Right ventricle myocardium inferior (tissue), 1 donor: ENCODE results near the gene ANK3. TPM values are rescaled to one million over a fixed set of nuclear protein-coding genes. Genes with fewer than 3 reads are reported as not detected.

Experiments
- ATAC-seq: fragments of 200-7000 bp; cut with Tn5 transposase; one replicate; pipeline ENCODE4 v1.9.1; 2020; ENCODE audit warnings: mild to moderate bottlenecking, moderate library complexity
- DNase-seq: peaks from one replicate; pipeline ENCODE4 v3.0.0; 2021; ENCODE audit errors: missing footprints
- intact Hi-C: fragments of 100-400 bp; cut with DNase I; formaldehyde crosslinking; loops from one replicate; pipeline ENCODE4 v1.11.0; 2022
- total RNA-seq: library from RNA; stranded (reverse); fragmentation: NEBNext Ultra II Directional; extraction: Animal tissue kit (Norgen Biotek cat#: 25700); gene quantifications from one replicate; pipeline ENCODE4 v1.2.1, GENCODE V29; 2021
- donor health status: DM: no; HTN: yes; CAD: no; lungs with severe emphysema.

The ANK3 gene
- total RNA-seq, 1 donor from 2014 or later, result 216 TPM

DNA sequence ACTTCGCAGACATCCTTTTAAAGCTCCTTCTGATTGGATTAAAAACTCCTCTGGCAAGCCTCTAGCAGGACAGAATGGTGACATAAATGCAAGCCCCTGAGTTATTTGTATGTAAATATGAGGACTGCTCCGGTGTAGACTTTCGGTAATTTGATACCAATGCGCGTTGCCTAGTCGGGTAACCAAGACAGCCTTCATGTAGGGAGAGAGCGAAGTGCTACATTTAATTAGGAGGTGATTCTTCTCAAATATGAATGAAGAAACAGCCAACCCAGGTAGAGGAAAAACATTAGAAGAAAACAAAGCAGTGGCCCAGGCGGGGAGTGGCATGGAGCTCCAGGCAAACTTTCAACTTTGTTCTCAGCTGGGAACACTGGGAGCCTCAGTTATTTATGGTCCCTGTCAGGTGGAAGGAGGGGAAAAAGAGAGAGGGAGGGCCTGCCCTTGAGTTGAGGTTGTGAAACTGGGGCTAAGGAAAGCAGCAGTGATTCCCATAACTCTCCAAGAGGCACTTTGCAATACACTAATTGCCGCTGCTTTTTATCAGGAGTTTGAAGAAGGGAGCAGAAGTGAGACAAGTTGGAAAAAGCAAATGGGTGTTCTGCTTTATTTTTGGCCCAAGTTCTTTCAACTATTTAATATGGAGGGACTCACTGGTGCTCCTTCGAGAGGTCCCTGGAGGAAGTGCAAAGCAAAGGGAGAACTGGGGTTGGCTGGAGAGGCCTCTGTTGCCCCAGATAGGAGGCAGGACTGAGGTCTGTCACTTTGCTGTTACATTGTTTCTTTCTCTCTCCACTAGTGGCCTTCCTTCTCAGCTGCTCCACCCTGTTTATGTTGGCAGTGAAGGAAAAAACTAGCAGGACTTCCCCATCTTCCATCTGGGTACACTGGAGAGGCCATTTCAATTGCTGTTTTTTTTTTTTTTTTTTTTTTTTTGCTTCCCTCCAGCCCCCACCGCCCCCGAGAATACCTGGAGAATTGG is 248.7 kb downstream of the ANK3 start:
- intact Hi-C loops, result no loop called here
- no peak for DNase-seq
- ATAC-seq, result peak; percentile 87

DNA sequence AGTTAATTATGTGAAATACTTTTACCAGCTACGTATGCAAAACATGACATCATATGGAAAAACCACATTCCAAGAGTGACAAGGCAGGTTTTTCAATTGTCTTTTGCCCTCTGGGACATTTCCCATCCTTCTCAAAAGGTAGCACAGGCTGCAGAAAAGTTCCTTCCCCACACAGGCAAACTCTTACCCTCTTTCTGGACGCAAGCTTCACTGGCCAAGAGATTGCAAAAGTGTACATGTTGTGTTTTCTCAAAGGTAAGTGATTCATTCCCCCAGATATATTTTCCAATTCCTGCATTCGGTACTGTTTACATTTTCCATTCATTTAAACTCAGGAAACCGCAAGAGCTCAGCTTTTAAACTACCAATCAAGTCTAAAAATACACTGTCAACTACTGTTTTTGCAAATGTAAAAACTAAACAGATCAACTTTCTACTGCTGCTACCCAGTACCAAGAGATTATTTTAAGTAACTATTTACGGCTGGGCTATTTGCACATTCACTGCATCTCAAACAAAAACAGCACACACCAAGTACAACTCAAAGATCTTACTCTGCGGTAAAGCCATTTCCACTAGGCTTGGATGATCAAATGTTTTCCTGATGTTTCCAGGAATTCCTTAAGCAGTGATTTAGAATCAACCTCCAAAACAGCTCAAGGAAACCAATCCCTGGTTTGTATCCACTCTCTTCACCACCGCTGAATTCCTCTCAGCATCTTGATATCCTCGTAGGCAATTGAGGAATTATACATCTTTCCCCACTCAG is 249.7 kb downstream of the ANK3 start:
- ATAC-seq (no peak), DNase-seq (no peak)
- intact Hi-C loops, result no loop called here

DNA sequence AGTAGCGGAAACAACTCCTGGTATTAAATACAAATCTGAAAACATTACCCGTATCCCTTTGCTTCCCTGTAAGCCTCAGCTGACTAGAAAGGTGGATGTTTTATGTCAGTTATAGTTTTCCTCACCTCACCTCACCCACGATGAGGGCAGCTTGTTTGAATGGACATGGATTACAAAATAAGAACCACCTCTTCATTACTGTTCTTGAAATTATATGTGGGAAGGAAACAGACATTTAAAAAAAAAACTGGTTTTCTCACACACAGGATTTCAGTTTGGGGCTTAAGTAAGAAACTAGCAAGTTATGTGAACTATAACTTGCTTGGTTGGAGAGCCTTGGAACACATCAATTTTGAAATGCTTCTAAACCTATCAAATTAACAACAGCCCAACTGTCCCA is 250.4 kb downstream of the ANK3 start:
- no peak for ATAC-seq
- intact Hi-C loops, result no loop called here
- DNase-seq, result no peak

- no peak for ATAC-seq
- no peak for DNase-seq
- intact Hi-C loops, result no loop called here
These were observed 250.8 kb downstream of the ANK3 start for GRCh38 chr10:60138842-60139241.

- ATAC-seq (no peak), DNase-seq (no peak)
- intact Hi-C loops, result no loop called here
These were observed 251.6 kb downstream of the ANK3 start for GRCh38 chr10:60138026-60138425.

- intact Hi-C loops, result no loop called here
- no peak for ATAC-seq
- no peak for DNase-seq
These were observed 252.2 kb downstream of the ANK3 start for GRCh38 chr10:60137292-60137992.

DNA sequence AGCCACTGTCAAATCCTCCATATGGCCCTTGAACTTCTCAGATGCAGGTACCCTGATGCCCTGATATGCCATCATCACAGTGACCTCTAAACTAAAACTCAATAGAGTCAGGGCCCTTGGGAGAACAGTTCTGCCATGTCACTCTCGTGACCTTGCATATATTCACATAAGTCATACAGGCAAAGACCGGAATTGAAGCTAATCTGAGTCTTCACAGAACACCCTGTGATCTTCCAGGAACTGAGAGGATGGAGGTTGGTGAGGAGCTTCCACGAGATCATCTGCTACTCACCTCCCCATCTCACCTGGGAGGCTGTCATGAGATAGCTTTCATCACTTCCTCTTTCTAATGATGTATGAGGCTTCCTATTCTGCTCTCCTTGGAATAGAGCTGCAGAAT is 254.7 kb downstream of the ANK3 start:
- DNase-seq (no peak), ATAC-seq (no peak)
- intact Hi-C loops, result no loop called here

GRCh38 chr10:60134548-60134947 is 255.1 kb downstream of the ANK3 start:
- ATAC-seq (no peak), DNase-seq (no peak)
- intact Hi-C loops, result no loop called here

DNA sequence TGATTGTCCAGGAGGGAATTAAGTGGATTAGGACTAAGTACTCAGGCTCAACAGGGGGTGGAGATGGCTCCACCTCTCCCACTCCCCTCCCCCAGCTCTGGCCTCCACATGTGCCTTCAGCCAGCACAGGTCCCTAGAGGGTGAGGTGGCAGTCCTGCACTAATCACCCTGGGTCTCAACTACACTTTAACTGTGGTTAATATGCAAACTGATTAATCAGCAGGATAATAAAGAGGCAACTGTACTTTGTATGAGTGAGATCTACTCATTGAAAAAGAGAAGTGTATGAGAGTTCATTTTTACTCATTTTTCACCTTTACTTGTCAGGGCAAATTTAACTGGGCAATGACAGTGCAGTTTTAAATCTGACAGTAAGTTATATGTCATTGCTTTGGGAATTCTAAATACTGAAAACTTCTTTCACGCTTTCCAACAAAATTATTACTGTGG is 259.5 kb downstream of the ANK3 start:
- ATAC-seq (no peak), DNase-seq (no peak)
- intact Hi-C loops, result no loop called here

DNA sequence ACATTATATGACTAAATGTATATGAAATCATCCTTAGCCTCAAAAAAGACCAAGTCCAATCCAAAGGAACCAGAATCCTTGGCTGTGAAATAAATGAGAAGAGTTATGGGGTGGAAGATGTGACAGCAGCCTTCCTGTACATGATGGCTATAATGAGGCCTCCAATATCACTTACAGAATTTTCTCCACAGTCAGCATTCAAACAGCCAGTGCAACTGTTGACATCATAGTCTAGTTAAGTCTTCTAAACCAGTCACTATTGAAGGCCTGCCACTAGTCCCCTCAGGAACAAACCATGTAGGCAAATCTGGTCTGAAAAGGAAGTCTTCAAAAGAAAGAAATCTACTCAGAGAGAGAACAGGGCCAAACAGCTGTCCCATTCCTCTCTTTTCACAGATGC is 263.8 kb downstream of the ANK3 start:
- no peak for DNase-seq
- no peak for ATAC-seq
- intact Hi-C loops, result no loop called here

- intact Hi-C loops, result loop anchor here (5.0 kb wide), 1 partner anchor 63 kb away; no protein-coding TSS in a partner anchor
- ATAC-seq (no peak), DNase-seq (no peak)
These were observed 265.1 kb downstream of the ANK3 start for GRCh38 chr10:60124536-60124935.

DNA sequence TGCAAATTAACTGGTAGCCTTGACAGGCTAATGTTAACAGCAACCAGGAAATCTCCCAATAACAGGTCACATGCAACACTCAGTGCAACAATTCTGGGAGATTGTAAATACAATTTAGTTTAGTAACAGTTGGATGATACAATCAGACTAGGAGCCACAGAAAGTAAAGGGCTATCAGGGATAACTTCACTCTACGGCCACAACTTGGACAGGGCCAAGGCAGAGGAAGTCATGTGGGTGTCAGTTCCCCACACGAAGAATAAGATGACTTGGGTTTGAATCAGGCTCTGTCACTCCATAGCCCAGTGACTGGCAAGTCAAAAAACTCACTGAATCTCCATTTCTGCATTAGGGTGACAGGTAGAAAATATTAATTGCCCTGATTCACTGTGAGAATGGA is 266.0 kb downstream of the ANK3 start:
- no peak for DNase-seq
- intact Hi-C loops, result loop anchor here (5.0 kb wide), 1 partner anchor 64 kb away; no protein-coding TSS in a partner anchor
- ATAC-seq, result no peak

DNA sequence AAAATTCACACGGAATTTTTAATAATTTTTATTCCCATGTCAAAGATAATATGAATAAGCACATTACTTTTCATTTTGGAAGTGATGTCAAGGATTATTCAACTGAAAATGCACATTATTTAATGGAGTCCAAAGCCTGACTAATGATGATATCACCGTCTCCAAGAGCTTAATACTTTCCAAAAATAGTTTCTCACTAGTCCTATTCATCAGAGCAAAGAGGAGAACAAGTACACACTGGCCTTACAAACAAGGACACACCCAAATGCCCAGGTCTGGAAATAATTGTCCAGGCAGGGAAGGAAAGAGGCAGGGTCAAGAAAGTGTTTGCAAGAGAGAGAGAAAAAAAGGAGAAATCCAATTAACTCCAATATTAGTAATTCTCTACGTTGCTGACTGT is 266.5 kb downstream of the ANK3 start:
- intact Hi-C loops, result loop anchor here (5.0 kb wide), 1 partner anchor 64 kb away; no protein-coding TSS in a partner anchor
- no peak for DNase-seq
- peak; percentile 83 for ATAC-seq

GRCh38 chr10:60122190-60122589 is 267.5 kb downstream of the ANK3 start:
- intact Hi-C loops, result loop anchor here (5.0 kb wide), 1 partner anchor 65 kb away; no protein-coding TSS in a partner anchor
- no peak for DNase-seq
- ATAC-seq, result no peak

DNA sequence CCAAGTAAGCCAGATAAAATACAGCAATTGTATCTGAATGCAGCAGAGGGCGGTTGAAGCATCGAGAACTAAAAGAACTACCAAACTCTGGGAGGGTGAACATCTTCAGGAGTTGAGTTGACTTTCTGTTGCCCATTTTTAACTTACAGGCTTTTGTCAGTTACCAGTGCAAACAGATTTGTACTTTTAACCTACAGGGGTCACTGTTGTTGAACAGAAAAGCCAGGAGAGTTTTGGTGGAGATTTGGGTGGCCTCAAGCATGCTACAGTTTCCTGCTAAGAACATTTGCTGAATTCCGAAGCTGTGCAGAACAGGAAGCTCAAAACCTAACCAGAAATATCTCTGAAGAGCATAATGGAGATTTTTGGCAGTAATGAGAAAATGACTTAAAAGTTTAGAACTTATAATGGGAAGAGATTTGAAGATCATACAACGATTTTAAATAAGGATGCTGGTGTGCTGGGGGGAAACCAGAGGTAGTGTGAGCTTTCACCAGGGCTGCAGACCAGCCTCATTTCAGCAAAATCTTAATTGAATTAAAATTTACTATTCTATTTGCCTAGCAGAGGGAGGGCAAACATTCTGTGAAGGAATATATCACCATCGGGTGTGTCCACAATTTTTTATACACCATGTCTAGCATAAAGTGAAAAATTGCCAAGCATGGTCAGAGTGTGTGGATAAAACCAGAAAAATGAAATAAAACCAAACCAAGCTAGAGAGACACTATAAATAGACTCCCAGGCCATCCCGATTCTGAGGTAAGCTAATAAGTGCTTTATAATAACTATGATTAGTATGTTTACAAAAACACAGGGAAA is 274.7 kb downstream of the ANK3 start:
- ATAC-seq (peak; percentile 48), DNase-seq (no peak)
- intact Hi-C loops, result loop anchor here (5.0 kb wide), 1 partner anchor 92 kb away; no protein-coding TSS in a partner anchor

DNA sequence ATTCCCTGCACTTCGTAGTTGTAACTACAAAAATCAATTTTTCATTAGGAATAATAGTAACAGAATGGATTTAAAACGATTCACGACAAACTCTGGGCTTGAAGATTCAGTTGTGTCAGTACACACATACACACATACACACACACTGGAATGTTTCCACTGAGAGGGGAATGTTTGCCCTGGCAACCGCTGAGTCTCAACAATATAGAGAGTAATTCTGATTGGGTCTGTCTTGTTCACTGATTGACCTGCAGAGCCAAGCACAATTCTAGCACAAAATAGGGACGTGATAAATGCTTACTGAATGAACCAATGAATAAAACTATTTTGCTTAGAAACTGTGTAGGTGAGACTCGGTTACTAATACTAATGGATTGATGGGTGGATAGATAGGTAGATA is 278.9 kb downstream of the ANK3 start:
- DNase-seq (no peak), ATAC-seq (no peak)
- intact Hi-C loops, result no loop called here

GRCh38 chr10:60107308-60107976 is 282.2 kb downstream of the ANK3 start:
- no peak for DNase-seq
- no peak for ATAC-seq
- intact Hi-C loops, result loop anchor here (10.0 kb wide), 1 partner anchor 537 kb away; no protein-coding TSS in a partner anchor
